ENCODE measurements around the gene SEC24D.

GRCh38 chr4:118787844-118788380 is 48.0 kb downstream of the SEC24D start:
- TF ChIP-seq SP1 (IDR thresholded peaks at IDR 0.05) (no peak), BHLHE40 (IDR thresholded peaks at IDR 0.05; ENCODE audit: borderline replicate concordance) (no peak), SUZ12 (IDR thresholded peaks at IDR 0.05) (no peak), TARDBP (IDR thresholded peaks at IDR 0.05) (no peak)
